ENCODE measurements around the gene DLD.

DNA sequence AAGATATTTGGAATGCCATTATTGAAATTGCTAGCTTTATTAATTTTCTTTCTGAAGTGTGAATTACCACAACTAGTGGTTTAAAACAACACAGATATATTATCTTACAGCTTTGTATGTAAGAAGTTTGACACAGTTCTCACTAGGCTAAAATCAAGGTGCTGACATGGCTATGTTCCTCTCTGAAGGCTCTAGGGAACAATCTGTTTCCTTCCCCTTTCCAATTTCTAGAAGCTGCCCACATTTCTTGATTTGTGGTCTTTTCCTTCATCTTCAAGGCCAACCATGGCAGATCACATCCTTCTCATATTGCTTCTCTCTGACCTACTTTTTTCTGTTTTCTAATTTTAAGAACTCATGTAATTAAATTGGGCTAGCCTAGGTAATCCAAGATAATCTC, 44.7 kb upstream of the DLD start:
- TF ChIP-seq, protein P1, sequence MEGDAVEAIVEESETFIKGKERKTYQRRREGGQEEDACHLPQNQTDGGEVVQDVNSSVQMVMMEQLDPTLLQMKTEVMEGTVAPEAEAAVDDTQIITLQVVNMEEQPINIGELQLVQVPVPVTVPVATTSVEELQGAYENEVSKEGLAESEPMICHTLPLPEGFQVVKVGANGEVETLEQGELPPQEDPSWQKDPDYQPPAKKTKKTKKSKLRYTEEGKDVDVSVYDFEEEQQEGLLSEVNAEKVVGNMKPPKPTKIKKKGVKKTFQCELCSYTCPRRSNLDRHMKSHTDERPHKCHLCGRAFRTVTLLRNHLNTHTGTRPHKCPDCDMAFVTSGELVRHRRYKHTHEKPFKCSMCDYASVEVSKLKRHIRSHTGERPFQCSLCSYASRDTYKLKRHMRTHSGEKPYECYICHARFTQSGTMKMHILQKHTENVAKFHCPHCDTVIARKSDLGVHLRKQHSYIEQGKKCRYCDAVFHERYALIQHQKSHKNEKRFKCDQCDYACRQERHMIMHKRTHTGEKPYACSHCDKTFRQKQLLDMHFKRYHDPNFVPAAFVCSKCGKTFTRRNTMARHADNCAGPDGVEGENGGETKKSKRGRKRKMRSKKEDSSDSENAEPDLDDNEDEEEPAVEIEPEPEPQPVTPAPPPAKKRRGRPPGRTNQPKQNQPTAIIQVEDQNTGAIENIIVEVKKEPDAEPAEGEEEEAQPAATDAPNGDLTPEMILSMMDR (IDR thresholded peaks at IDR 0.05): no peak
- TF ChIP-seq REST (IDR thresholded peaks at IDR 0.05; ENCODE audit: insufficient read depth in 1 of 2, low read depth in 2 of 2, low read length in 1 of 2) (no peak), POLR2AphosphoS5 (IDR thresholded peaks at IDR 0.05; ENCODE audit: low read depth, low read length) (no peak), TCF7L2 (IDR thresholded peaks at IDR 0.05; ENCODE audit: low read depth, low read length) (no peak), SIN3A (IDR thresholded peaks at IDR 0.05; ENCODE audit: borderline replicate concordance, insufficient read depth, low read depth, low read length) (no peak)
